Measurements from ENCODE around the gene ATP5ME.

GRCh38 chr4:666436-666810 lies 7.7 kb downstream of the ATP5ME start:
- TF ChIP-seq TAF1 (conservative IDR thresholded peaks at IDR 0.05): no peak
- TF ChIP-seq MAX (IDR thresholded peaks at IDR 0.05): no peak
- TF ChIP-seq CTCF (IDR thresholded peaks at IDR 0.05; ENCODE audit: low read depth, low read length, missing input control): no peak
- no peak for TF ChIP-seq REST (IDR thresholded peaks at IDR 0.05)
- no peak for TF ChIP-seq EGR1 (IDR thresholded peaks at IDR 0.05; ENCODE audit: low read depth in 2 of 2)
- TF ChIP-seq RAD21 (IDR thresholded peaks at IDR 0.05): no peak

Data from liver (tissue), 3 donors.